Measurements from ENCODE around the gene TNNI3K.
"Not testable (repeated sequence)": the region's sequence is repeated elsewhere in the genome, so short reads cannot be mapped to it uniquely, and the experiment has no call there.

Gene TNNI3K

GRCh38 chr1:74235153-74235552, at the start of gene TNNI3K:
TNNI3K (plus strand) TSS chr1:74235387; CDS start chr1:74235452, 65 bp downstream.
- no peak for ATAC-seq
- no peak for DNase-seq

GRCh38 chr1:74193908-74194307, 41.3 kb upstream of the TNNI3K start:
- ATAC-seq (no peak), DNase-seq (no peak)

- DNase-seq (no peak), ATAC-seq (no peak)
These were observed 39.8 kb upstream of the TNNI3K start for GRCh38 chr1:74195339-74195738.

GRCh38 chr1:74197255-74197654, 37.9 kb upstream of the TNNI3K start:
- ATAC-seq (no peak), DNase-seq (no peak)

- peak; percentile 98 for ATAC-seq
- peak; percentile 98 for DNase-seq
These were observed 37.3 kb upstream of the TNNI3K start, which contains the start of the genes FPGT and LRRIQ3 for GRCh38 chr1:74197657-74198552. FPGT (plus strand) TSS chr1:74198242; CDS start chr1:74198279, 37 bp downstream. LRRIQ3 (minus strand) TSS chr1:74198176; CDS start chr1:74183684, 14,492 bp downstream.

GRCh38 chr1:74199504-74199903, 35.7 kb upstream of the TNNI3K start:
- DNase-seq = no peak

GRCh38 chr1:74205266-74205665, 29.9 kb upstream of the TNNI3K start:
- DNase-seq = no peak

More at GRCh38 chr1:74199504-74199903, 35.7 kb upstream of the TNNI3K start:
- ATAC-seq = no peak

GRCh38 chr1:74215229-74215628, 20.0 kb upstream of the TNNI3K start:
- no peak for ATAC-seq

More at GRCh38 chr1:74205266-74205665, 29.9 kb upstream of the TNNI3K start:
- ATAC-seq = no peak

GRCh38 chr1:74222701-74223100, 12.5 kb upstream of the TNNI3K start:
- ATAC-seq (no peak), DNase-seq (no peak)

More at GRCh38 chr1:74215229-74215628, 20.0 kb upstream of the TNNI3K start:
- DNase-seq = no peak

GRCh38 chr1:74223453-74223852, 11.7 kb upstream of the TNNI3K start:
- ATAC-seq = no peak
- DNase-seq = no peak

GRCh38 chr1:74236440-74236839, 1.3 kb downstream of the TNNI3K start:
- ATAC-seq (no peak), DNase-seq (no peak)

- DNase-seq (no peak), ATAC-seq (no peak)
These were observed 1.8 kb downstream of the TNNI3K start for GRCh38 chr1:74237035-74237434.

GRCh38 chr1:74237787-74238186, 2.6 kb downstream of the TNNI3K start:
- DNase-seq (no peak), ATAC-seq (no peak)

- ATAC-seq (no peak), DNase-seq (no peak)
These were observed 10.1 kb downstream of the TNNI3K start for GRCh38 chr1:74245168-74245772.

- no peak for ATAC-seq
- DNase-seq = no peak
These were observed 11.1 kb downstream of the TNNI3K start for GRCh38 chr1:74246315-74246714.

GRCh38 chr1:74247881-74248528, 12.8 kb downstream of the TNNI3K start:
- no peak for DNase-seq
- ATAC-seq = no peak

- ATAC-seq, DNase-seq: not testable (repeated sequence)
These were observed 18.1 kb downstream of the TNNI3K start for GRCh38 chr1:74253243-74253824.

GRCh38 chr1:74266001-74266400, 30.8 kb downstream of the TNNI3K start:
- ATAC-seq = no peak
- no peak for DNase-seq

GRCh38 chr1:74271503-74271902, 36.3 kb downstream of the TNNI3K start:
- DNase-seq (no peak), ATAC-seq (no peak)

GRCh38 chr1:74280642-74281396, 45.6 kb downstream of the TNNI3K start:
- no peak for DNase-seq
- no peak for ATAC-seq

GRCh38 chr1:74286414-74286813, 51.2 kb downstream of the TNNI3K start:
- DNase-seq (no peak), ATAC-seq (no peak)
